ENCODE data around the gene PLA2G4D. TPM values are rescaled to one million over a fixed set of nuclear protein-coding genes. Genes with fewer than 3 reads are reported as not detected.

PLA2G4D gene
- polyA plus RNA-seq, 2 of the 4 experiments (the other 2 are of a cell fraction), result not detected

- CTCF ChIA-PET, result interaction anchor here (1.0 to 1.1 kb wide), 2 partner anchors 19 to 353 kb away, joined by 3 read pairs; no protein-coding TSS in a partner anchor
Observed at GRCh38 chr15:42118650-42119445, 24.5 kb upstream of the PLA2G4D start.

GRCh38 chr15:42111924-42112323 is 17.6 kb upstream of the PLA2G4D start:
- FAIRE-seq (no peak), DNase-seq (ENCODE audit: low read depth in 1 of 2, low spot score in 1 of 2) (no peak), ATAC-seq (no peak)
- Histone ChIP-seq H3K4me2 (no peak overlapping the region), H3K27ac (no peak overlapping the region), H3K4me3 (no peak overlapping the region), H3K4me1 (no peaks in the 10 kb centered on the region), H3K9me3 (0 out of 3 replicates have a peak, but pooled peaks cover 3% of the 10 kb centered on the region)
- POLR2A ChIA-PET, result no interaction called here
- WGBS (ENCODE audit: missing lambda C conversion rate), result 53% methylated on average over 4 of the region's 4 CpGs
- CTCF ChIA-PET, result interaction anchor here (0.6 to 2.4 kb wide), 3 partner anchors 26 to 362 kb away, joined by 3 to 8 read pairs (median 4); no protein-coding TSS in a partner anchor
- no peak for TF ChIP-seq HES2 (IDR thresholded peaks at IDR 0.05)
- TF ChIP-seq ESRRA (IDR thresholded peaks at IDR 0.05; ENCODE audit: borderline replicate concordance, low read length), result no peak
- TF ChIP-seq CBX2 (IDR thresholded peaks at IDR 0.05; ENCODE audit: borderline replicate concordance, low read depth), result no peak
- TF ChIP-seq POLR2AphosphoS2 (conservative IDR thresholded peaks at IDR 0.05; ENCODE audit: low read length), result no peak
- no peak for TF ChIP-seq HMGXB4 (CRISPR knock-in tag; IDR thresholded peaks at IDR 0.05; ENCODE audit: borderline replicate concordance)
- TF ChIP-seq, protein P1, sequence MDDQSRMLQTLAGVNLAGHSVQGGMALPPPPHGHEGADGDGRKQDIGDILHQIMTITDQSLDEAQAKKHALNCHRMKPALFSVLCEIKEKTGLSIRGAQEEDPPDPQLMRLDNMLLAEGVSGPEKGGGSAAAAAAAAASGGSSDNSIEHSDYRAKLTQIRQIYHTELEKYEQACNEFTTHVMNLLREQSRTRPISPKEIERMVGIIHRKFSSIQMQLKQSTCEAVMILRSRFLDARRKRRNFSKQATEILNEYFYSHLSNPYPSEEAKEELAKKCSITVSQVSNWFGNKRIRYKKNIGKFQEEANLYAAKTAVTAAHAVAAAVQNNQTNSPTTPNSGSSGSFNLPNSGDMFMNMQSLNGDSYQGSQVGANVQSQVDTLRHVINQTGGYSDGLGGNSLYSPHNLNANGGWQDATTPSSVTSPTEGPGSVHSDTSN (IDR thresholded peaks at IDR 0.05), result no peak
- no peak for TF ChIP-seq ZFP36 (IDR thresholded peaks at IDR 0.05; ENCODE audit: borderline replicate concordance, partially characterized antibody)
- no peak for TF ChIP-seq RAD21 (conservative IDR thresholded peaks at IDR 0.05 in 1 of 2, IDR thresholded peaks at IDR 0.05 in 1 of 2)
- TF ChIP-seq JUNB (IDR thresholded peaks at IDR 0.05), result no peak
- no peak for TF ChIP-seq MAX (IDR thresholded peaks at IDR 0.05)
- TF ChIP-seq POLR2A (IDR thresholded peaks at IDR 0.05; ENCODE audit: low read length), result no peak
- no peak for TF ChIP-seq HOXB13 (CRISPR knock-in tag; IDR thresholded peaks at IDR 0.05; ENCODE audit: low read depth)
- no peak for TF ChIP-seq ZNF302 (CRISPR knock-in tag; IDR thresholded peaks at IDR 0.05)
- TF ChIP-seq MAZ (IDR thresholded peaks at IDR 0.05; ENCODE audit: borderline replicate concordance, low read depth, low read length), result no peak
- no peak for TF ChIP-seq CEBPB (IDR thresholded peaks at IDR 0.05)
- TF ChIP-seq, protein P2, sequence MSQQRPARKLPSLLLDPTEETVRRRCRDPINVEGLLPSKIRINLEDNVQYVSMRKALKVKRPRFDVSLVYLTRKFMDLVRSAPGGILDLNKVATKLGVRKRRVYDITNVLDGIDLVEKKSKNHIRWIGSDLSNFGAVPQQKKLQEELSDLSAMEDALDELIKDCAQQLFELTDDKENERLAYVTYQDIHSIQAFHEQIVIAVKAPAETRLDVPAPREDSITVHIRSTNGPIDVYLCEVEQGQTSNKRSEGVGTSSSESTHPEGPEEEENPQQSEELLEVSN (IDR thresholded peaks at IDR 0.05; ENCODE audit: borderline replicate concordance, low read depth), result no peak
- TF ChIP-seq TFCP2L1 (CRISPR knock-in tag; IDR thresholded peaks at IDR 0.05), result no peak
- no peak for TF ChIP-seq SMC3 (IDR thresholded peaks at IDR 0.05)
- TF ChIP-seq BHLHE40 (IDR thresholded peaks at IDR 0.05; ENCODE audit: low read depth, low read length), result no peak

More at GRCh38 chr15:42118650-42119445, 24.5 kb upstream of the PLA2G4D start:
- peak in 1 of 2 experiments; percentile 42; a peak in 2 of 6 replicates for ATAC-seq
- POLR2A ChIA-PET, result no interaction called here
- no peaks in the 10 kb centered on the region for H3K4me1 ChIP-seq
- no peak overlapping the region for H3K4me3 ChIP-seq
- TF ChIP-seq ZNF302 (CRISPR knock-in tag; IDR thresholded peaks at IDR 0.05) (no peak), MAZ (IDR thresholded peaks at IDR 0.05; ENCODE audit: borderline replicate concordance, low read depth, low read length) (no peak), REST (IDR thresholded peaks at IDR 0.05) (no peak), HOXB5 (CRISPR knock-in tag; IDR thresholded peaks at IDR 0.05) (no peak), EP300 (IDR thresholded peaks at IDR 0.05) (no peak), TP53 (CRISPR knock-in tag; IDR thresholded peaks at IDR 0.05) (no peak), KDM1A (IDR thresholded peaks at IDR 0.05; ENCODE audit: low read depth) (no peak), RCOR1 (IDR thresholded peaks at IDR 0.05; ENCODE audit: low read depth, low read length) (no peak)
- no peak for FAIRE-seq
- no peak overlapping the region for H3K4me2 ChIP-seq
- WGBS (ENCODE audit: missing lambda C conversion rate), result 31% methylated on average over 10 of the region's 10 CpGs
- DNase-seq (ENCODE audit: low read depth in 1 of 2, low spot score in 1 of 2), result no peak
- no peak overlapping the region for H3K27ac ChIP-seq
- H3K9me3 ChIP-seq, result 0 out of 3 replicates have a peak, but pooled peaks cover 3% of the 10 kb centered on the region

All from A549 (cell line).